ENCODE results near the gene NDUFS2.

NDUFS2 gene

GRCh38 chr1:161165742-161166668 is 36.2 kb upstream of the NDUFS2 start, which contains the start of gene PPOX:
TSS of gene PPOX (plus strand) at chr1:161166426. CDS start at chr1:161166848, 422 bp downstream.
- DNase-seq (ENCODE audit: low read depth in 2 of 2) = peak; percentile 99
- peak; percentile 56 for TF ChIP-seq CTCF (IDR thresholded peaks at IDR 0.05; ENCODE audit: low read depth, low read length)
- peak within 1 kb of the TSS; percentile 77 to 79 for H3K4me3 ChIP-seq (replicated peaks in 1 of 2; ENCODE audit: low read depth in 2 of 2, low read length in 2 of 2)

GRCh38 chr1:161166669-161167548 is 35.3 kb upstream of the NDUFS2 start:
- peak overlapping the region; percentile 77 to 79 for H3K4me3 ChIP-seq (replicated peaks in 1 of 2; ENCODE audit: low read depth in 2 of 2, low read length in 2 of 2)
- TF ChIP-seq CTCF (IDR thresholded peaks at IDR 0.05; ENCODE audit: low read depth, low read length) = no peak
- no peak for DNase-seq (ENCODE audit: low read depth in 2 of 2)

- no peak for TF ChIP-seq CTCF (IDR thresholded peaks at IDR 0.05; ENCODE audit: low read depth, low read length)
Measured at GRCh38 chr1:161168906-161169305, 33.3 kb upstream of the NDUFS2 start.

GRCh38 chr1:161171191-161171590 is 31.0 kb upstream of the NDUFS2 start:
- H3K4me3 ChIP-seq (replicated peaks in 1 of 2; ENCODE audit: low read depth in 2 of 2, low read length in 2 of 2) = no peak overlapping the region
- peak in 1 of 2 donors; percentile 16 for DNase-seq (ENCODE audit: low read depth in 2 of 2)
- peak; percentile 30 for TF ChIP-seq CTCF (IDR thresholded peaks at IDR 0.05; ENCODE audit: low read depth, low read length)

More at GRCh38 chr1:161168906-161169305, 33.3 kb upstream of the NDUFS2 start:
- H3K4me3 ChIP-seq (replicated peaks in 1 of 2; ENCODE audit: low read depth in 2 of 2, low read length in 2 of 2) = no peak overlapping the region
- no peak for DNase-seq (ENCODE audit: low read depth in 2 of 2)

- H3K4me3 ChIP-seq (replicated peaks in 1 of 2; ENCODE audit: low read depth in 2 of 2, low read length in 2 of 2) = no peak overlapping the region
- TF ChIP-seq CTCF (IDR thresholded peaks at IDR 0.05; ENCODE audit: low read depth, low read length) = no peak
- DNase-seq (ENCODE audit: low read depth in 2 of 2) = no peak
Measured at GRCh38 chr1:161171696-161172095, 30.5 kb upstream of the NDUFS2 start.

- H3K4me3 ChIP-seq (replicated peaks in 1 of 2; ENCODE audit: low read depth in 2 of 2, low read length in 2 of 2) = no peak overlapping the region
- no peak for DNase-seq (ENCODE audit: low read depth in 2 of 2)
- TF ChIP-seq CTCF (IDR thresholded peaks at IDR 0.05; ENCODE audit: low read depth, low read length) = no peak
Measured at GRCh38 chr1:161172349-161172748, 29.8 kb upstream of the NDUFS2 start.
